ENCODE measurements around the gene BUD13. TPM values are rescaled to one million over a fixed set of nuclear protein-coding genes. Genes with fewer than 3 reads are reported as not detected.

Gene BUD13
- total RNA-seq, 2 donors from 2014 or later, result 12.2 to 16.0 TPM

DNA sequence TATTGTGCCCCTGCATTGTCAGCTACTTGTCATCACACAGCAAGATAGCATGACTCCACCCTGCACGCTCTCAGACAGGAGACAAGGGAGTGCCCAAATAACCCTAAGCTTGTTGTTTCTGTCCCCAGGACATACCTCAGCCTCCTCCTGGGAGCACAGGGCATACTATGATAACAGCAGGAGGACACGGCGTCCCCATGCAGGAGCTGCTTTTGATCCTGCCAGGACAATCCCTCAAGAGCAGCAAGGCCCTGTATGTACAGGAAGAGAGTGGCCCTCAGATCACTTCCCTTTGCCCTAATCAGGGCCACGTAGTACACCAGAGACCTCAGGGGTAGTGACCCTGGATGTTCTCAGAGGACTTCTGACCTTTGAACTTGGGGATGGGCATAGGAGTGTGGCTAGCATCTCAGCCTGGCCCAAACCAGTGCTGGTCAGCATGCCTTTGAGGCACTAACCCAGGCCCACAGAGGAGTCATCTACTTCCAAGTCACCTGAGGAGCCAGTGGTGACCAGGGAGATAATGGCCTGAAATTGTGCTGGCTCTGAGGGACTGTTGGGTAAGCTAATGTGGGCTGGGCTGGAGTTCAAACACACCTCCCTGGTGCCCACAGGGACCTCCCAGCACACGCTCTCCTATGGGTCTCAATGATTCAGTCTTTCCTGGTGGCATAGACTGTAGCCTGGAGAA, 41.1 kb upstream of the BUD13 start:
- DNase-seq (ENCODE audit: low spot score), result no peak
- TF ChIP-seq CTCF (IDR thresholded peaks at IDR 0.05) (no peak), POLR2AphosphoS5 (IDR thresholded peaks at IDR 0.05) (no peak), POLR2A (IDR thresholded peaks at IDR 0.05) (no peak)

GRCh38 chr11:116813170-116813569, 40.4 kb upstream of the BUD13 start:
- no peak overlapping the region for H3K27ac ChIP-seq
- intact Hi-C loops (cut with DNase I), result no loop called here
- no peak overlapping the region for H3K4me3 ChIP-seq
- H3K4me1 ChIP-seq (replicated peaks), result no peaks in the 10 kb centered on the region
- TF ChIP-seq POLR2A (IDR thresholded peaks at IDR 0.05) (no peak), CTCF (IDR thresholded peaks at IDR 0.05) (no peak), POLR2AphosphoS5 (IDR thresholded peaks at IDR 0.05) (no peak)
- no peak for DNase-seq (ENCODE audit: low spot score)
- no peaks in the 10 kb centered on the region for H3K36me3 ChIP-seq
- H3K9me3 ChIP-seq, result no peaks in the 10 kb centered on the region
- H3K27me3 ChIP-seq (replicated peaks; ENCODE audit: insufficient read depth), result no peaks in the 10 kb centered on the region
- 89% methylated on average over 1 of the region's 1 CpG for WGBS

More for the DNA sequence above, 41.1 kb upstream of the BUD13 start:
- Histone ChIP-seq H3K4me3 (no peak overlapping the region), H3K9me3 (no peaks in the 10 kb centered on the region), H3K4me1 (replicated peaks) (no peaks in the 10 kb centered on the region), H3K36me3 (no peaks in the 10 kb centered on the region), H3K27ac (no peak overlapping the region), H3K27me3 (replicated peaks; ENCODE audit: insufficient read depth) (no peaks in the 10 kb centered on the region)
- intact Hi-C loops (cut with DNase I), result no loop called here
- 59% methylated on average over 5 of the region's 5 CpGs for WGBS

DNA sequence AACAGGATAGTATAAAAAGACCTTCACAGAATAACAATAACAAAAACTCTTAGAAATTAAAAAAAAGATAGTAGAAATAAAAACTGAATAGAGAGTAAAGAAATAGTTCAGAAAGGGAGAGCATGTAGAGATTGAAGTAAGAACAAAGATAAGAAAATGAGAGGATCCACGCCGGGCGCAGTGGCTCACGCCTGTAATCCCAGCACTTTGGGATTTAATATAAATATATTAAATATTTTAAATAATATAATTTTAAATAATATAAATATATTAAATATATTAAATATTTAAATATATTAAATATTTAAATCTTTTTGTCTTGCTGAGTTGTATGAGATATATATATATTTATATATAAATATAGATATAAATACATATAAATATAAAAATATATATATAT, 39.3 kb upstream of the BUD13 start:
- no peaks in the 10 kb centered on the region for H3K27me3 ChIP-seq (replicated peaks; ENCODE audit: insufficient read depth)
- DNase-seq (ENCODE audit: low spot score), result no peak
- TF ChIP-seq POLR2AphosphoS5 (IDR thresholded peaks at IDR 0.05) (no peak), CTCF (IDR thresholded peaks at IDR 0.05) (no peak), POLR2A (IDR thresholded peaks at IDR 0.05) (no peak)
- no peaks in the 10 kb centered on the region for H3K4me1 ChIP-seq (replicated peaks)
- H3K4me3 ChIP-seq, result no peak overlapping the region
- no peak overlapping the region for H3K27ac ChIP-seq
- no peaks in the 10 kb centered on the region for H3K9me3 ChIP-seq
- intact Hi-C loops (cut with DNase I), result no loop called here
- no peaks in the 10 kb centered on the region for H3K36me3 ChIP-seq
- 95% methylated on average over 4 of the region's 4 CpGs for WGBS

DNA sequence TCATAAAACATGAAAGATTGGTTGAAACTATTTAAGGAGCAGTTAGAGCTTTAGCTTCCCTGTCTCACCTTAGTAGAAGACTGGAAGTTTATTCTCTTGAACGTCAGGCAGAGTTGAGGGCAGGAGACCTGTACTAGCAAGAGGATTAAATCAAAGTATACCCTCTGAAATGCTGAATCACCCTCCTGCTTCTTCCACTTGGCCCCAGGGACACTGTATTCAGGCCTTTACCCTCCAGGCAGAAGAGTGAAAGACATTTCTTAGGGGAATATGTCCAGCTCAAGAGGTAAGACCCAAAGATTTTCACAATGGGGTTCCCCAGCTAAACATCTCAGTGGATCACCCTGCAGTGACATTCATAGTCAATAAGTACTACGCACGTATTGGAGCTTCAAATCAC, 38.4 kb upstream of the BUD13 start:
- TF ChIP-seq POLR2AphosphoS5 (IDR thresholded peaks at IDR 0.05) (no peak), POLR2A (IDR thresholded peaks at IDR 0.05) (no peak), CTCF (IDR thresholded peaks at IDR 0.05) (no peak)
- no peaks in the 10 kb centered on the region for H3K27me3 ChIP-seq (replicated peaks; ENCODE audit: insufficient read depth)
- no peak overlapping the region for H3K27ac ChIP-seq
- no peaks in the 10 kb centered on the region for H3K36me3 ChIP-seq
- H3K4me1 ChIP-seq (replicated peaks), result no peaks in the 10 kb centered on the region
- intact Hi-C loops (cut with DNase I), result no loop called here
- no peaks in the 10 kb centered on the region for H3K9me3 ChIP-seq
- WGBS, result 67% methylated on average over 3 of the region's 3 CpGs
- no peak for DNase-seq (ENCODE audit: low spot score)
- no peak overlapping the region for H3K4me3 ChIP-seq
